SK-N-SH treated with all-trans-retinoic acid at 6 μM for 48 hours (cell line): Measurements from ENCODE around the gene HAUS6.

Experiments
- ATAC-seq: fragments of 200-7000 bp; cut with Tn5 transposase; 3 replicates; pipeline ENCODE4 v1.9.1; 2020; ENCODE audit warnings: mild to moderate bottlenecking, moderate library complexity
- ARNTL ChIP-seq: fragments of 450-650 bp; formaldehyde crosslinking; IDR thresholded peaks from 2 replicates; pipeline ENCODE4 v1.5.0; 2020; ENCODE audit warnings: low read depth, mild to moderate bottlenecking, moderate library complexity, borderline replicate concordance
- BACH2 ChIP-seq: fragments of 250-450 bp; sonication (Bioruptor Pico); IDR thresholded peaks from 2 replicates; pipeline ENCODE4 v1.9.0; 2021; ENCODE audit warnings: mild to moderate bottlenecking, borderline replicate concordance
- CREB5 ChIP-seq: fragments of 250-450 bp; sonication (Bioruptor Pico); IDR thresholded peaks from 2 replicates; pipeline ENCODE4 v1.5.1; 2020; ENCODE audit warnings: low read depth, mild to moderate bottlenecking, moderate library complexity
- CSDC2 ChIP-seq: fragments of 250-450 bp; sonication (Bioruptor Pico); IDR thresholded peaks from 2 replicates; pipeline ENCODE4 v1.5.0; 2020; ENCODE audit warnings: mild to moderate bottlenecking, moderate library complexity
- CSRNP3 ChIP-seq: fragments of 250-450 bp; sonication (Bioruptor Pico); IDR thresholded peaks from 2 replicates; pipeline ENCODE4 v1.5.1; 2021; ENCODE audit warnings: mild to moderate bottlenecking, moderate library complexity
- ESRRG ChIP-seq: fragments of 250-450 bp; sonication (Bioruptor Pico); IDR thresholded peaks from 2 replicates; pipeline ENCODE4 v1.6.1; 2021; ENCODE audit warnings: mild to moderate bottlenecking
- GLIS3 ChIP-seq: fragments of 250-450 bp; sonication (Bioruptor Pico); IDR thresholded peaks from 2 replicates; pipeline ENCODE4 v1.5.0; 2020; ENCODE audit warnings: mild to moderate bottlenecking, moderate library complexity
- ISL1 ChIP-seq: fragments of 250-450 bp; sonication (Bioruptor Pico); IDR thresholded peaks from 2 replicates; pipeline ENCODE4 v2.1.2; 2022; ENCODE audit warnings: mild to moderate bottlenecking, moderate library complexity
- OSR1 ChIP-seq: fragments of 250-450 bp; sonication (Bioruptor Pico); IDR thresholded peaks from 2 replicates; pipeline ENCODE4 v1.8.0; 2022; ENCODE audit warnings: moderate library complexity, mild to moderate bottlenecking, inconsistent platforms
- PATZ1 ChIP-seq: fragments of 250-450 bp; sonication (Bioruptor Pico); IDR thresholded peaks from 2 replicates; pipeline ENCODE4 v1.8.0; 2020; ENCODE audit warnings: mild to moderate bottlenecking, moderate library complexity, borderline replicate concordance
- POU6F1 ChIP-seq: fragments of 250-450 bp; sonication (Bioruptor Pico); IDR thresholded peaks from 2 replicates; pipeline ENCODE4 v1.8.0; 2021; ENCODE audit warnings: low read depth, mild to moderate bottlenecking, moderate library complexity, borderline replicate concordance
- PPARA ChIP-seq: fragments of 250-450 bp; sonication (Bioruptor Pico); IDR thresholded peaks from 2 replicates; pipeline ENCODE4 v1.5.0; 2020; ENCODE audit warnings: mild to moderate bottlenecking, borderline replicate concordance
- SNAI2 ChIP-seq: fragments of 250-450 bp; sonication (Bioruptor Pico); IDR thresholded peaks from 2 replicates; pipeline ENCODE4 v1.5.0; 2020; ENCODE audit warnings: mild to moderate bottlenecking, moderate library complexity
- TCF4 ChIP-seq: fragments of 250-450 bp; sonication (Bioruptor Pico); IDR thresholded peaks from 2 replicates; pipeline ENCODE4 v1.8.0; 2021; ENCODE audit warnings: mild to moderate bottlenecking, moderate library complexity, borderline replicate concordance
- TOX ChIP-seq: fragments of 250-450 bp; sonication (Bioruptor Pico); IDR thresholded peaks from 2 replicates; pipeline ENCODE4 v1.8.0; 2021; ENCODE audit warnings: mild to moderate bottlenecking, moderate library complexity, borderline replicate concordance
- TSHZ2 ChIP-seq: fragments of 250-450 bp; sonication (Bioruptor Pico); IDR thresholded peaks from 2 replicates; pipeline ENCODE4 v1.5.0; 2020; ENCODE audit warnings: mild to moderate bottlenecking, moderate library complexity
- ZC3H10 ChIP-seq: fragments of 250-450 bp; sonication (Bioruptor Pico); IDR thresholded peaks from 2 replicates; pipeline ENCODE4 v1.5.1; 2021; ENCODE audit warnings: mild to moderate bottlenecking, moderate library complexity
- ZFP3 ChIP-seq: fragments of 250-450 bp; sonication (Bioruptor Pico); IDR thresholded peaks from 2 replicates; pipeline ENCODE4 v1.5.0; 2020; ENCODE audit warnings: mild to moderate bottlenecking, moderate library complexity
- ZFP30 ChIP-seq: fragments of 450-650 bp; formaldehyde crosslinking; IDR thresholded peaks from 2 replicates; pipeline ENCODE4 v1.5.0; 2022; ENCODE audit warnings: mild to moderate bottlenecking, moderate library complexity
- ZNF565 ChIP-seq: fragments of 450-650 bp; formaldehyde crosslinking; conservative IDR thresholded peaks from 2 replicates; pipeline ENCODE4 v1.5.0; 2020; ENCODE audit warnings: low read depth, mild to moderate bottlenecking, moderate library complexity
- ZNF70 ChIP-seq: fragments of 450-650 bp; formaldehyde crosslinking; IDR thresholded peaks from 2 replicates; pipeline ENCODE4 v1.5.0; 2020; ENCODE audit warnings: mild to moderate bottlenecking, moderate library complexity

The HAUS6 gene

GRCh38 chr9:19117039-19117716 lies 14.5 kb upstream of the HAUS6 start:
- ATAC-seq, result no peak
- TF ChIP-seq CREB5 (CRISPR knock-in tag) (no peak), BACH2 (no peak), PATZ1 (CRISPR knock-in tag) (no peak), PPARA (CRISPR knock-in tag) (no peak), GLIS3 (CRISPR knock-in tag) (no peak), SNAI2 (no peak), ZNF565 (no peak)
- TF ChIP-seq, all 23 proteins: peak for 0

- TF ChIP-seq ISL1 (CRISPR knock-in tag), result no peak
- no peak for TF ChIP-seq ZNF565
- no peak for TF ChIP-seq GLIS3 (CRISPR knock-in tag)
- no peak for TF ChIP-seq OSR1 (CRISPR knock-in tag)
- TF ChIP-seq CSDC2 (CRISPR knock-in tag), result no peak
- no peak for TF ChIP-seq ARNTL (CRISPR knock-in tag)
- TF ChIP-seq ZFP30, result no peak
- TF ChIP-seq POU6F1 (CRISPR knock-in tag), result no peak
- no peak for TF ChIP-seq PPARA (CRISPR knock-in tag)
- TF ChIP-seq TOX (CRISPR knock-in tag), result no peak
- TF ChIP-seq BACH2, result no peak
- TF ChIP-seq, all 23 proteins: peak for 0
- ATAC-seq, result no peak
Observed at GRCh38 chr9:19116107-19116790, 13.5 kb upstream of the HAUS6 start.

- TF ChIP-seq ZFP30, result no peak
- no peak for TF ChIP-seq TCF4 (CRISPR knock-in tag)
- TF ChIP-seq TOX (CRISPR knock-in tag), result no peak
- TF ChIP-seq ISL1 (CRISPR knock-in tag), result no peak
- TF ChIP-seq BACH2, result no peak
- no peak for ATAC-seq
Observed at GRCh38 chr9:19114680-19115270, 12.1 kb upstream of the HAUS6 start.

GRCh38 chr9:19113964-19114679 lies 11.4 kb upstream of the HAUS6 start:
- ATAC-seq, result no peak
- TF ChIP-seq TCF4 (CRISPR knock-in tag), result no peak
- TF ChIP-seq ISL1 (CRISPR knock-in tag), result no peak
- TF ChIP-seq CSDC2 (CRISPR knock-in tag), result no peak
- TF ChIP-seq OSR1 (CRISPR knock-in tag), result no peak
- TF ChIP-seq PPARA (CRISPR knock-in tag), result no peak
- TF ChIP-seq BACH2, result no peak
- no peak for TF ChIP-seq ZNF70 (CRISPR knock-in tag)
- no peak for TF ChIP-seq CSRNP3 (CRISPR knock-in tag)
- TF ChIP-seq ZFP30, result no peak
- TF ChIP-seq GLIS3 (CRISPR knock-in tag), result no peak
- TF ChIP-seq TOX (CRISPR knock-in tag), result no peak
- TF ChIP-seq TSHZ2, result no peak
- no peak for TF ChIP-seq ESRRG (CRISPR knock-in tag)
- no peak for TF ChIP-seq ZFP3 (CRISPR knock-in tag)
- no peak for TF ChIP-seq ZC3H10 (CRISPR knock-in tag)
- no peak for TF ChIP-seq POU6F1 (CRISPR knock-in tag)
- no peak for TF ChIP-seq SNAI2
